Adipocyte (in vitro differentiated cells): Measurements from ENCODE around the gene MAP4.
A peak's percentile ranks its signal among the peaks of the same experiment; 100 is the strongest.
"Not testable (repeated sequence)": the region's sequence is repeated elsewhere in the genome, so short reads cannot be mapped to it uniquely, and the experiment has no call there.

ENCODE experiments used
- DNase-seq: peaks from one replicate; pipeline ENCODE4 v3.0.0-alpha.2; 2015; ENCODE audit warnings: low read depth
- H3K27me3 ChIP-seq: replicated peaks from 2 replicates; pipeline ENCODE4 v1.7.0; 2013; ENCODE audit warnings: mild to moderate bottlenecking, low read length, moderate library complexity; ENCODE audit not compliant: control insufficient read depth, insufficient read depth
- H3K36me3 ChIP-seq: 2 replicates; pipeline ENCODE4 v1.7.0; 2013; ENCODE audit warnings: low read length, mild to moderate bottlenecking, moderate library complexity; ENCODE audit not compliant: control insufficient read depth, insufficient read depth, severe bottlenecking
- H3K4me1 ChIP-seq: 2 replicates; pipeline ENCODE4 v1.7.0; 2013; ENCODE audit warnings: mild to moderate bottlenecking, low read length, moderate library complexity; ENCODE audit not compliant: control insufficient read depth, insufficient read depth
- H3K4me3 ChIP-seq: 2 replicates; pipeline ENCODE4 v1.7.0; 2013; ENCODE audit warnings: mild to moderate bottlenecking, low read length, moderate library complexity
- H3K9ac ChIP-seq: 2 replicates; pipeline ENCODE4 v1.7.0; 2013; ENCODE audit warnings: mild to moderate bottlenecking, low read length, moderate library complexity
- H3K9me3 ChIP-seq: 2 replicates; pipeline ENCODE4 v1.7.0; 2013; ENCODE audit warnings: mild to moderate bottlenecking, low read length, moderate library complexity; ENCODE audit not compliant: control insufficient read depth

The MAP4 gene

DNA sequence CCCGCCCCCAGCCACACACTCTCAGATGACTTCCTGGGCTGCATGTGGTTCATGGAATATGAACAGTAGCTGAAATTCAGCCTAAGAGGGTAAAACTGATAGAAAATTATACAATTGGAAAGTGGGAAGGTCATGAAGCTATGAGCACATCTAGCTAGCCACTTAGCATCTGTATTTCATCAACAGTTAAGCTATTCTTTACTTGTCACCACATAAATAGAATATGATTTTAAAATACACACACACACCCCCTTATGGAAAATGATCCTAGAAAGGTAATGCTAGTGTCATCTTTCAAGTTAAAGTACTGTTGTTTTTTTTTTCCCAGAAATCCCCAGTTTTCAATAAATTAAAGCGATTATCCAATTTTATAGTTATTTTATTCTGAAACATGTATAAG, 3.6 kb downstream of the MAP4 start:
- Histone ChIP-seq H3K9me3 (no peaks in the 10 kb centered on the region), H3K4me3 (no peak overlapping the region), H3K27me3 (no peaks in the 10 kb centered on the region), H3K36me3 (peaks cover 10% of the 10 kb centered on the region), H3K4me1 (peaks cover 50% of the 10 kb centered on the region), H3K9ac (no peak overlapping the region)
- peak; percentile 27 for DNase-seq

DNA sequence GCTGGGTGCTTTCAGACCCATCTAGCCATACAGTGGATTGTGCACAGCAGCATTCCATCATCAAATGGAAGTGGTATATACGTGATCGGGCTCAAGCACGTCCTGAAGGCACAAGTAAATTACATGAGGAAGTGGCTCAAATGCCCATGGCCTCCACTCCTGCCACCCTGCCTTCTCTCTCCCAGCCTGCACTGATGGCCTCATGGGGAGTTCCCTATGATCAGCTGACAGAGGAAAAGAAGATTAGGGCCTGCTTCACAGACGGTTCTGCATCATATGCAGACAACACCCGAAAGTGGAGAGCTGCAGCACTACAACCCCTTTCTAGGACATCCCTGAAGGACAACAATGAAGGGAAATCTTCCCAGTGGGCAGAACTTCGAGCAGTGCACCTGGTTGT, 8.2 kb downstream of the MAP4 start:
- not testable (repeated sequence) for DNase-seq, H3K9me3 ChIP-seq, H3K4me3 ChIP-seq, H3K9ac ChIP-seq, H3K27me3 ChIP-seq
- peaks cover 15% of the 10 kb centered on the region for H3K36me3 ChIP-seq
- peaks cover 12% of the 10 kb centered on the region for H3K4me1 ChIP-seq

DNA sequence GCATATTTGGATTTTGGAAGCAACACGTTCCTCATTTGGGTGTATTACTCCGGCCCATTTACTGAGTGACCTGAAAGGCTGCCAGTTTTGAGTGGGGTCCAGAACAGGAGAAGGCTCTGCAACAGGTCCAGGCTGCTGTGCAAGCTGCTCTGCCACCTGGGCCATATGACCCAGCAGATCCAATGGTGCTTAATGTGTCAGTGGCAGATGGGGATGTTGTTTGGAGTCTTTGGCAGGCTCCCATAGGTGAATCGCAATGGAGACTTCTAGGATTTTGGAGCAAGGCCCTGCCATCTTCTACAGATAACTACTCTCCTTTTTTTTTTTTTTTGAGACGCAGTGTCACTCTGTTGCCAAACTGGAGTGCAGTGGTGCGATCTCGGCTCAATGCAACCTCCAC, 8.9 kb downstream of the MAP4 start:
- not testable (repeated sequence) for H3K27me3 ChIP-seq, H3K9me3 ChIP-seq, H3K9ac ChIP-seq, H3K4me1 ChIP-seq, DNase-seq, H3K4me3 ChIP-seq
- peaks cover 15% of the 10 kb centered on the region for H3K36me3 ChIP-seq

DNA sequence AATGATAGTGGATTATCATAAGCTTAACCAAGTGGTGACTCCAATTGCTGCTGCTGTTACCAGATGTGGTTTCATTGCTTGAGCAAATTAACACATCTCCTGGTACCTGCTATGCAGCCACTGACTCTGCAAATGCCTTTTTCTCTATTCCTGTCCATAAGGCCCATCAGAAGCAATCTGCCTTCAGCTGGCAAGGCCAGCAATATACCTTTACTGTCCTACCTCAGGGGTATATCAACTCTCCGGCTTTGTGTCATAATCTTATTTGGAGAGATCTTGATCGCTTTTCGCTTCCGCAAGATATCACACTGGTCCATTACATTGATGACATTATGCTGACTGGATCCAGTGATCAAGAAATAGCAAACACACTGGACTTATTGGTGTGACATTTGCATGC, 9.4 kb downstream of the MAP4 start:
- H3K27me3 ChIP-seq, DNase-seq, H3K4me1 ChIP-seq, H3K9me3 ChIP-seq, H3K4me3 ChIP-seq, H3K9ac ChIP-seq: not testable (repeated sequence)
- peaks cover 15% of the 10 kb centered on the region for H3K36me3 ChIP-seq

- Histone ChIP-seq H3K27me3 (no peaks in the 10 kb centered on the region), H3K4me1 (no peaks in the 10 kb centered on the region), H3K9me3 (no peaks in the 10 kb centered on the region), H3K9ac (no peak overlapping the region), H3K4me3 (no peak overlapping the region), H3K36me3 (peaks cover 12% of the 10 kb centered on the region)
- DNase-seq = no peak
Observed at GRCh38 chr3:48004694-48005093, 11.5 kb downstream of the MAP4 start.

- Histone ChIP-seq H3K36me3 (peaks cover 4% of the 10 kb centered on the region), H3K4me3 (no peak overlapping the region), H3K4me1 (peaks cover 4% of the 10 kb centered on the region), H3K9me3 (no peaks in the 10 kb centered on the region), H3K9ac (no peak overlapping the region), H3K27me3 (no peaks in the 10 kb centered on the region)
- DNase-seq = no peak
Observed at GRCh38 chr3:48002787-48003186, 13.4 kb downstream of the MAP4 start.

DNA sequence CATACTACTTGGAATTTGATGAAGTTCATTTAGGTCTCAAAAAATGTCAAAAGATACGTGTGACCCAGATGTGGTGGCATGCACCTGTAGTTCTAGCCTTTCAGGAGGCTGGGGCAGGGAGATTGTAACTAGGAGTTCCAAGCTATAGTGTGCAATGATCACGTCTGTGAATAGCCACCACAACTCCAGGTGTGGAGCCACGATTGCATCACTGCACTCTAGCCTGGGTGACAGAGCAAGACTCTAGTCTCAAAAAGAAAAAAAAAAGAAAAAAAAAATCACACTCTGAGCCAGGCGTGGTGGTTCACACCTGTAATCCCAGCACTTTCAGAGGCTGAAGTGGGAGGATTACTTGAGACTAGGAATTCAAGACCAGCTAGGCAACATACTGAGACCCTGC, 14.2 kb downstream of the MAP4 start:
- DNase-seq = no peak
- peaks cover 8% of the 10 kb centered on the region for H3K4me1 ChIP-seq
- H3K27me3 ChIP-seq = no peaks in the 10 kb centered on the region
- no peak overlapping the region for H3K9ac ChIP-seq
- H3K9me3 ChIP-seq = no peaks in the 10 kb centered on the region
- H3K36me3 ChIP-seq = peaks cover under 1% of the 10 kb centered on the region
- H3K4me3 ChIP-seq = no peak overlapping the region

GRCh38 chr3:48000212-48000611, 16.0 kb downstream of the MAP4 start:
- Histone ChIP-seq H3K36me3 (peaks cover 11% of the 10 kb centered on the region), H3K4me3 (no peak overlapping the region), H3K9ac (no peak overlapping the region)

DNA sequence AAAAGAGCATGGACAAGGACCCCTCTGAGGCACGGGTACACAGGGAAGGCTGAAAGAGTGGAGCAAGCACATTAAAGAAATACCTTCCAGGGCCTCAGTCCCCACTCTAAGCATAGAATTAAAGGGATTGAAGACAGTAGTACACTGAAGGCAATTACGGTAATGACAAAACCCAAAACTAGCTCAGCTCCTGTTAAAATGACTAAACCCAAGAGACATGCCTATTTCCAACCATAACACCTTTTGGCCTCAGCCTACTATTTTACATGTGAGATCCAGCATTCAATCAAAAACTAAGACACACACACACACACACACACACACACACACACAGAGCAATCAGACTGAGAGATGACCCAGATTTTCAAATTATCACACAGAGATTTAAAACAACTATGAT, 19.8 kb downstream of the MAP4 start:
- no peaks in the 10 kb centered on the region for H3K9me3 ChIP-seq
- no peak overlapping the region for H3K9ac ChIP-seq
- peaks cover 33% of the 10 kb centered on the region for H3K36me3 ChIP-seq
- peaks cover 16% of the 10 kb centered on the region for H3K4me1 ChIP-seq
- no peak for DNase-seq
- H3K4me3 ChIP-seq = no peak overlapping the region
- H3K27me3 ChIP-seq = no peaks in the 10 kb centered on the region

More at GRCh38 chr3:48000212-48000611, 16.0 kb downstream of the MAP4 start:
- H3K4me1 ChIP-seq = peaks cover 16% of the 10 kb centered on the region
- H3K9me3 ChIP-seq = no peaks in the 10 kb centered on the region
- no peaks in the 10 kb centered on the region for H3K27me3 ChIP-seq
- no peak for DNase-seq

DNA sequence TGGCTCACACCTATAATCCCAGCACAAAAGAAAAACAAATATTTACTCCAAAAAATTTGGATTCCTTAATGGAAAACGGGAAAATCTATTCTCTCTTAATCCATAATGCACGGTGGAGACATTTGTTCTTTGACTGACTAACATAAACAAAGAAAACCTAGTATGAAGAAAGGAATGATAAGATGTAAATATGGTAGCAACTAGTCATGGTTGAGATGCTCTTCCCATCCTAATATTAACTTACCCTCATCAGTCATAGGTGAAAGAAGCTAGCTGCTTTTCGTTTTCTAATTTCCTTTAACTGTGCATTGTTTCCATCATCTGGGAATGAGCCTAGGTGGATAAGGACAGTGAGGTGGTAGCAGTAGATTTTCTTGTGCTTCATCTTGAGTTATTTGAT, 22.0 kb downstream of the MAP4 start:
- Histone ChIP-seq H3K4me3 (no peak overlapping the region), H3K4me1 (peaks cover 27% of the 10 kb centered on the region), H3K27me3 (no peaks in the 10 kb centered on the region), H3K36me3 (peaks cover 47% of the 10 kb centered on the region), H3K9ac (no peak overlapping the region), H3K9me3 (no peaks in the 10 kb centered on the region)
- no peak for DNase-seq

DNA sequence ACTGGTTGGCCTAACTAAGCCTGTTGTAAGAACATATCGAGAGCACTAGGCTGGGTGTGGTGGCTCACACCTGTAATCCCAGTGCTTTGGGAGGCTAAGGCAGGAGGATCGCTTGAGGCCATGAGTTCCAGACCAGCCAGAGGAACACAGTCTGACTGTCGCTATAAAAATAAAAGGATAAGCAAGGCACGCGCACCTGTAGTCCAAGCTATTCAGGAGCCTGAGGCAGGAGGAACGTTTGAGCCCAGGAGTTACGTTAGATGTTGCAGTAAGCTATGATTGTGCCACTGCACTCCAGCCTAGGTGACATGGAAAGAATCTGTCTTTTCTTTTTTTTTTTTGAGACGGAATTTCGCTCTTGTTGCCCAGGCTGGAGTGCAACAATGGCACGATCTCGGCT, 24.9 kb downstream of the MAP4 start:
- Histone ChIP-seq H3K27me3 (no peaks in the 10 kb centered on the region), H3K4me3 (no peak overlapping the region), H3K4me1 (peaks cover 15% of the 10 kb centered on the region), H3K9ac (no peak overlapping the region), H3K36me3 (peaks cover 54% of the 10 kb centered on the region), H3K9me3 (no peaks in the 10 kb centered on the region)
- DNase-seq = no peak

DNA sequence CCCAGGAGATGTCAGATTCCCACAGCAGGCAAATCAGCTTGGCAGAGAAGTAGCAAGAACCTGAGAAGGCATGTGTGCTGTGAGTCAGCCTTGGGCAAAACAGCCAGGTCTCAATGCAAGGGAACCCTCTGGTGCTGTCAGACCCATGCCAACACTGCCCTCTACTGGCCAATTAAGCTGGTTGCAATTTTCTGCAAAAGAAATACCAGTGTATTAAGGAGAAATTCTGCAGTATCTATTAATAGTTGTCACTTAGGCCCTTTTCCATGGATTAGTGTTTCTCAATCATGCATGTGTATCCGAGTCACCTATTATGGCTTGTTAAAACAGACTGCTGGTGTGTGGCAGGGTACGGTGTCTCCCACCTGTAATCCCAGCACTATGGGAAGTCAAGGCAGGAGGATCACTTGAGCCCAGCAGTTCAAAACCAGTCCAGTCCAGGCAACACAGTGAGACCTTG, 26.2 kb downstream of the MAP4 start:
- Histone ChIP-seq H3K4me1 (peaks cover 21% of the 10 kb centered on the region), H3K27me3 (no peaks in the 10 kb centered on the region), H3K36me3 (peaks cover 45% of the 10 kb centered on the region), H3K9me3 (no peaks in the 10 kb centered on the region), H3K9ac (no peak overlapping the region), H3K4me3 (no peak overlapping the region)
- peak; percentile 97 for DNase-seq
